Breast epithelium (tissue), 4 donors: Measurements from ENCODE around the gene TRIM52. TPM values are rescaled to one million over a fixed set of nuclear protein-coding genes. Genes with fewer than 3 reads are reported as not detected.
A peak's percentile ranks its signal among the peaks of the same experiment; 100 is the strongest.

Source experiments
- DNase-seq, 2 donors: peaks; one replicate each; pipeline ENCODE4 v3.0.0-alpha.2; 2019; ENCODE audit warnings: low spot score in 2 of 2
- H3K27ac ChIP-seq, 2 donors: fragments of 200-600 bp; sonication (generic) in 1 of 2; one replicate each; pipeline ENCODE4 v1.5.1; 2016 to 2019; ENCODE audit warnings: mild to moderate bottlenecking in 1 of 2
- H3K27me3 ChIP-seq, 2 donors: fragments of 200-600 bp; sonication (generic) in 1 of 2; one replicate each; pipeline versions ENCODE4 v1.5.1 to v1.6.0; 2017 to 2019; ENCODE audit warnings: control low read depth in 1 of 2, mild to moderate bottlenecking in 1 of 2
- H3K36me3 ChIP-seq: fragments of 200-600 bp; one replicate; pipeline ENCODE4 v1.5.1; 2019
- H3K4me1 ChIP-seq, 2 donors: fragments of 200-600 bp; sonication (generic); one replicate each; pipeline ENCODE4 v1.5.1; 2016 to 2019; ENCODE audit warnings: control low read depth in 1 of 2
- H3K4me3 ChIP-seq, 3 donors: fragments of 200-600 bp; sonication (generic); 1 replicate in 2 of 3; 2 replicates in 1 of 3; pipeline ENCODE4 v1.5.1; 2016 to 2019; ENCODE audit warnings: mild to moderate bottlenecking in 3 of 3, moderate library complexity in 2 of 3
- H3K9me3 ChIP-seq, 2 donors: fragments of 200-600 bp; sonication (generic) in 1 of 2; one replicate each; pipeline ENCODE4 v1.5.1; 2016 to 2019; ENCODE audit warnings: control low read depth in 1 of 2
- POLR2A ChIP-seq: fragments of 450-650 bp; IDR thresholded peaks from one replicate; pipeline ENCODE4 v1.6.1; 2016; ENCODE audit warnings: antibody characterized with exemption, mild to moderate bottlenecking, moderate library complexity
- POLR2AphosphoS5 ChIP-seq, 3 donors: sonication (generic); formaldehyde crosslinking; IDR thresholded peaks; one replicate each; pipeline ENCODE4 v1.6.1; 2017; ENCODE audit warnings: antibody characterized with exemption in 3 of 3
- intact Hi-C: fragments of 100-400 bp; cut with DNase I; formaldehyde crosslinking; loops from one replicate; pipeline ENCODE4 v1.15.1; 2023; ENCODE audit warnings: low total_unique reads
- total RNA-seq, 3 donors: library from RNA; depleted of rRNA; stranded (reverse); fragments of >200 nt; gene quantifications; one replicate each; pipeline ENCODE4 v1.1.0, GENCODE V29; 2016
- TF ChIP-seq, protein P1 (sequence below), 3 donors: fragments of 450-650 bp; IDR thresholded peaks; one replicate each; pipeline ENCODE4 v1.5.1; 2016 to 2017; ENCODE audit warnings: antibody characterized with exemption in 3 of 3, mild to moderate bottlenecking in 3 of 3, moderate library complexity in 3 of 3

TRIM52 gene
- total RNA-seq, 3 donors from 2014 or later: 12.8 to 18.6 (median 18.4) TPM

DNA sequence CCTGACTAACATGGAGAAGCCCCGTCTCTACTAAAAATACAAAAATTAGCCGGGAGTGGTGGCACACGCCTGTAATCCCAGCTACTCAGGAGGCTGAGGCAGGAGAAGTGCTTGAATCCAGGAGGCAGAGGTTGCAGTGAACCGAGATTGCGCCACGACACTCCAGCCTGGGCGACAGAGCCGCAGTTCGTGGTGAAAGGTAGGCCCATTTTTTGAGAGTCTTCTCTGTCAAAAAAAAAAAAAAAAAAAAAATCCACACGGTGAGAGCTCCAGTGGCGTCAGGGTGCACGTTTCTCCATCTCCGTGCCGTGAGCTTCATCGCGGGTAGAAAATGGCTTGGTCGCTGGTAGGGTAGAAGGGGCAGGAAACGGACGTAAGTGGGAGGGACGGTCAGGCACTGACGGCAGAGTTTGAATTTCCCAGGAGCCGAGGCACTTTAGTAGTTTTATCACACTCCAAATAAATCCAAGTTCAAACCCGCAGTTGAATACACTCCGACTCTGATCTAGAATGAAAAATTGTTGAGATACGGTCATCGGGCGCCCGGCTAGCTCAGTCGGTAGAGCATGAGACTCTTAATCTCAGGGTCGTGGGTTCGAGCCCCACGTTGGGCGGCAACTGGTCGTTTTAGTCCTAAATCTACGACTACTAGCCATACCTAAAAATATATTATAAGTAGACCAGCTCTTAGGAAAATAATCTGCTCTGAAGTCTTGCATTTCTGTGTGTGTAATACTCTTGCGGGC, 53.6 kb downstream of the TRIM52 start:
- H3K27me3 ChIP-seq: no peaks in the 10 kb centered on the region
- TF ChIP-seq, protein P1, sequence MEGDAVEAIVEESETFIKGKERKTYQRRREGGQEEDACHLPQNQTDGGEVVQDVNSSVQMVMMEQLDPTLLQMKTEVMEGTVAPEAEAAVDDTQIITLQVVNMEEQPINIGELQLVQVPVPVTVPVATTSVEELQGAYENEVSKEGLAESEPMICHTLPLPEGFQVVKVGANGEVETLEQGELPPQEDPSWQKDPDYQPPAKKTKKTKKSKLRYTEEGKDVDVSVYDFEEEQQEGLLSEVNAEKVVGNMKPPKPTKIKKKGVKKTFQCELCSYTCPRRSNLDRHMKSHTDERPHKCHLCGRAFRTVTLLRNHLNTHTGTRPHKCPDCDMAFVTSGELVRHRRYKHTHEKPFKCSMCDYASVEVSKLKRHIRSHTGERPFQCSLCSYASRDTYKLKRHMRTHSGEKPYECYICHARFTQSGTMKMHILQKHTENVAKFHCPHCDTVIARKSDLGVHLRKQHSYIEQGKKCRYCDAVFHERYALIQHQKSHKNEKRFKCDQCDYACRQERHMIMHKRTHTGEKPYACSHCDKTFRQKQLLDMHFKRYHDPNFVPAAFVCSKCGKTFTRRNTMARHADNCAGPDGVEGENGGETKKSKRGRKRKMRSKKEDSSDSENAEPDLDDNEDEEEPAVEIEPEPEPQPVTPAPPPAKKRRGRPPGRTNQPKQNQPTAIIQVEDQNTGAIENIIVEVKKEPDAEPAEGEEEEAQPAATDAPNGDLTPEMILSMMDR (IDR thresholded peaks at IDR 0.05): no peak
- TF ChIP-seq POLR2AphosphoS5 (IDR thresholded peaks at IDR 0.05) (peak in 2 of 3 donors; percentile 52 to 56), POLR2A (no peak)
- intact Hi-C loops: no loop called here
- peak overlapping the region; percentile 86 to 91 for H3K27ac ChIP-seq
- DNase-seq: peak in 1 of 2 donors; percentile 76
- H3K4me1 ChIP-seq: peaks cover 0 to 10% of the 10 kb centered on the region in 2 donors
- peak overlapping the region; percentile 66 to 71 (median 70) for H3K4me3 ChIP-seq
- no peaks in the 10 kb centered on the region for H3K9me3 ChIP-seq
- H3K36me3 ChIP-seq: no peaks in the 10 kb centered on the region

GRCh38 chr5:181205761-181206649, 54.9 kb downstream of the TRIM52 start:
- Histone ChIP-seq H3K27ac (peak overlapping the region; percentile 86 to 91), H3K4me1 (peaks cover 0 to 10% of the 10 kb centered on the region in 2 donors), H3K4me3 (peak overlapping the region; percentile 66 to 71 (median 70)), H3K36me3 (no peaks in the 10 kb centered on the region), H3K27me3 (no peaks in the 10 kb centered on the region), H3K9me3 (no peaks in the 10 kb centered on the region)
- DNase-seq: no peak
- no peak for TF ChIP-seq POLR2AphosphoS5 (IDR thresholded peaks at IDR 0.05)
- TF ChIP-seq, protein P1 (IDR thresholded peaks at IDR 0.05): no peak
- TF ChIP-seq POLR2A: no peak
- intact Hi-C loops: no loop called here

Other genes with a start within 250 kb of the TRIM52 start
- gene BTNL9, start 220.9 kb downstream of the TRIM52 start, total RNA-seq: 100 to 1,000 TPM in 1 of 3 donors, 10 to 100 TPM in 2; 27.2 to 169 (median 94.6) TPM
- not detected for gene OR2V1, start 130.0 kb downstream of the TRIM52 start, total RNA-seq
- gene OR2V2, start 113.6 kb downstream of the TRIM52 start, total RNA-seq: not detected
- gene TRIM7, start 55.9 kb downstream of the TRIM52 start, total RNA-seq: 1 to 10 TPM in 2 of 3 donors, under 1 TPM in 1; 0.29 to 5.4 (median 5.2) TPM
- gene TRIM41, start 37.9 kb downstream of the TRIM52 start, total RNA-seq: 10 to 100 TPM; 14.1 to 16.0 (median 15.1) TPM
- gene RACK1, start 17.2 kb downstream of the TRIM52 start, total RNA-seq: 1,000 to 10,000 TPM; 2,096 to 2,842 (median 2,553) TPM
- under 1 TPM in 1 of 3 donors, not detected in 2; 0.88 TPM for gene OR4F3, start 106.1 kb upstream of the TRIM52 start, total RNA-seq